Measurements from ENCODE around the gene DNAAF8. TPM values are rescaled to one million over a fixed set of nuclear protein-coding genes. Genes with fewer than 3 reads are reported as not detected.

Gene DNAAF8
- total RNA-seq, 1 donor from 2014 or later = 1.7 TPM

- DNase-seq = no peak
Observed at GRCh38 chr16:4753227-4753626, 18.9 kb downstream of the DNAAF8 start.

GRCh38 chr16:4754865-4755264 is 20.5 kb downstream of the DNAAF8 start:
- DNase-seq = no peak

- DNase-seq = no peak
Observed at GRCh38 chr16:4755687-4756086, 21.4 kb downstream of the DNAAF8 start.

DNA sequence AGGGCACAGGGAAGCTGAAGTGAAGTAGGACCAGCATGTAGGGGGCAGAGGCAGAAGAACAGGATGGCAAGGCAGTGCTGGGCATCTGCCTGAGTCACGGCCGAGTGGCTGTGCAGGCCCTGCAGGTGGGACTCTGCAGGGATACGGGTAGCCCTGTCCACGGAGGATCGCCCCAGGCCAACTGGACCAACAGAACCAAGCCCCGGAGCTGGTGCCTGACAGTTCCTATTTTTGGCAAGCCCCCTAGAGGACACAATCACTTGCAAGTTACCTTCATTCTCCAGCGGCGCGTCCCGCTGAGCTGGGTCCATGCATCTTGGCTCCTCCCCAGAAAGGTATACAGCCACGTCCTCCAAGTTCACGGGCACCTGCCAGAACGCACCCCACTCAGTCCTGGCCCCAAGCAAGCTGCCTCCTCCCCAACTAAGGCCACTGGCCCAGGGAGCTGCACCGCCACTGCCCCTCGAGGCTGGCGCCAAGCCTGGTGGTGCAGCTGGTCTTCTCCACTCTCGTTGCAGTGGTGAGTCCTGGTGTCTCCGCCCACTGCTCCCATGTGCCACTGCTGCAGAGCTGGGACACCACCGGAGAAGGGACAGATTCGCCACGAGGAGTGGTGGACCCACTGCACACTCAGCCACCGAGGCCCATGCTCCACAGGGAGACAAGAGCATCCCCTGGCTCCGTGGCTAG is 26.0 kb downstream of the DNAAF8 start:
- no peak for DNase-seq

GRCh38 chr16:4762205-4762604 is 27.9 kb downstream of the DNAAF8 start:
- no peak for DNase-seq

GRCh38 chr16:4763791-4764190 is 29.5 kb downstream of the DNAAF8 start:
- no peak for DNase-seq

DNA sequence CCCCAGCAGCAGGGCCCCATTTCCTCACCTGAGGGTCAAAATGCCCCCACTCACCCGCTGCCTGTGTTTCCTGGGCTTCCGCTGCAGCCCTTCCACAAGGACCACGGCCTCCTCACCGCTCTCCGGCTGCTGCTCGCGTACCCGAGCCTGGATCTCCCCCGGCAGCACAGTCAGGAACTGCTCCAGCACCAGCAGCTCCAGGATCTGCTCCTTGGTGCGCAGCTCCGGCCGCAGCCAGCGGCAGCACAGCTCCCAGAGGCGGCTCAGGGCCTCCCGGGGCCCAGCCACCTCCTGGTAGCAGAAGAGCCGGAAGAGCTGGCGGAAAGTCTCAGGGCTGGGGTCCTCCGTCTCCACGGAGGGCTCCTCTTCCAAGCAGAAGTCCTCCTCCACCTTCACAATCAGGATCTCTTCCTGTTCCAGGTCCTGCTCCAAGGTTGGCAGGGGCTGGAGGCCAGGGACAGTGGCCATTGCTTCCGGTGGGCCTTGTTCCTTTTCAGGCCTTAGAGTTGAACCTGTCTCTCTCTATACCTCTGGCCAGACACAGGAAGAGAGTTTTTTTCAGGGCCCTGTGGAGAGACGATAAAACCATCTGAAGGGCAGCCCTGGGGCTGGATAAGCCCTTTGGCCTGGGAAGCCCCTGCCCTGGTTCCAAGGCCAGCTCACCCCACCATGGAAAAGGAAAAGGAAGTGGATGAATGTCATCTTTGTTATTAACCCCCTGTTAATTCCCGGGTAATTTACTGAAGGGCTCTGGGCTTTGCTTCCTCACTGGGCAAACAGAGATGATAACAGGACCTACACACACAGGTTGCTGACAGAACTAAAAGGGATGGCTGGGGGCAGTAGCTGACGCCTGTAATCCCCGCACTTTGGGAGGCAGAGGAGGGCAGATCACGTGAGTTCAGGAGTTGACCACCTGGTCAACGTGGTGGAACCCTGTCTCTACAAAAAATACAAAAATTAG is 31.5 kb downstream of the DNAAF8 start:
- DNase-seq = no peak

- DNase-seq = peak; percentile 98
Observed at GRCh38 chr16:4766875-4767628, 32.7 kb downstream of the DNAAF8 start, which contains the start of gene ZNF500. TSS of gene ZNF500 (minus strand) at chr16:4767162. CDS start at chr16:4765978, 1,184 bp downstream.

GRCh38 chr16:4767872-4768548 is 33.7 kb downstream of the DNAAF8 start:
- peak; percentile 30 for DNase-seq

- DNase-seq = peak; percentile 96
Observed at GRCh38 chr16:4768549-4769305, 34.4 kb downstream of the DNAAF8 start.

GRCh38 chr16:4769306-4769638 is 34.9 kb downstream of the DNAAF8 start:
- no peak for DNase-seq

- DNase-seq = no peak
Observed at GRCh38 chr16:4771646-4772045, 37.3 kb downstream of the DNAAF8 start.

DNA sequence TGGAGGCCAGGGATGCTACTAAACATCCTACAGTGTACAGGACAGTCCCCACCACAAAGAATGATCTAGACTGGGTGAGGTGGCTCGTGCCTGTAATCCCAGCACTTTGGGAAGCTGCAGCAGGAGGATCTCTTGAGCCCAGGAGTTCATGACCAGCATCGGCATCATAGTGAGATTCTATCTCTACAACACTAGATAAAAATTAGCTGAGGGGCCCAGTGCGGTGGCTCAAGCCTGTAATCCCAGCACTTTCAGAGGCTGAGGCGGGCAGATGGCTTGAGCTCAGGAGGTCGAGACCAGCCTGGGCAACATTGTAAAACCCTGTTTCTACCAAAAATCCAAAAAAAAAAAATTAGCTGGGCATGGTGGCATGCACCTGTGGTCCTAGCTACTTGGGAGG is 38.0 kb downstream of the DNAAF8 start:
- no peak for DNase-seq

GRCh38 chr16:4775005-4775404 is 40.7 kb downstream of the DNAAF8 start:
- DNase-seq = no peak

GRCh38 chr16:4776141-4776705 is 41.9 kb downstream of the DNAAF8 start:
- DNase-seq = no peak

DNA sequence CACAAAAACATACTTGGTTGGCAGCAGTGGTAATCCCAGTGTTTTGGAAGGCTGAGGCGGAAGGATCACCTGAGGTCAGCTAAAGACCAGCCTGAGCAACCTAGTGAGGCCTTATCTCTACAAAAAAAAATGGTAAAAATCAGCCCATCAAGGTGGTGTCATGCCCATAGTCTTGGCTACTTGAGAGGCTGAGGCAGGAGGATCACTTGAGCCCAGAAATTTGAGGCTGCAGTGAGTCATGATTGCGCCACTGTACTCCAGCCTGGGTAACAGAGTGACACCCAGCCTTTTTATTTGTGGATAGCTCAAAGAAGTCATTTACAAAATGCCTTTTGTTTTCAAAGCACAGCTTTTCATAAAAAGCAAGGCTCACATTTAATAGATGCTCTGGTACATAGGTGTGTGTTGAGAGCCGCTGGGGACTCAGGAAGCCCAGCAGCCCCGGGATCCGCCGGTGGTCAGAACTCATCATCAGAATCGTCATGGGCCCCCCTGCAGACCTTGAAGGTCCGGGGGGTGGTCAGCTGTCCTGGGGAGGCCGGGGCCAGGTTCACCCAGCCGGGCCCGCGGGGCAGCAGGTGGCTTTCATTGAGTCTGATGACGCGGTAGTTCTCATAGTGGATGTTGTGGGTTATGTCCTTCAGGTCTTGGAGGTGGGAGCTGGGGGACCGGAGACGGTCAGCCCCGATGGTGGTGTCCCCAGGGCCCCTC is 43.2 kb downstream of the DNAAF8 start:
- DNase-seq = no peak

DNA sequence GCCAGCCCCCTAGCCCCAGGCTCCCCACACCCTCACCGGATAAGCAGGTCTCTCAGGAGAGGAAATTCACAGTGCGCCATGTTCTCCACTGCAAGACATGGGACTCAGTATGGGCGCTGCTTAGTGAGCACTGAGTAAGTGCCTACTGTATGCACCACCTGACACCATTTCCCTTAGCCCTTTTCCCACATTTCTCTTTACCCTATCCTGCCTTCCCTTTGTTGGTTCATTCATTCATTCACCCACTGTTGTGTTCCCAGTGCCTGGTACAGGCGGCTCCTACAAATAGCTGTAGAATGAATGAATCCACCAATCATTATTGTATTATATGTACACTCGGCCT is 43.7 kb downstream of the DNAAF8 start:
- no peak for DNase-seq

DNA sequence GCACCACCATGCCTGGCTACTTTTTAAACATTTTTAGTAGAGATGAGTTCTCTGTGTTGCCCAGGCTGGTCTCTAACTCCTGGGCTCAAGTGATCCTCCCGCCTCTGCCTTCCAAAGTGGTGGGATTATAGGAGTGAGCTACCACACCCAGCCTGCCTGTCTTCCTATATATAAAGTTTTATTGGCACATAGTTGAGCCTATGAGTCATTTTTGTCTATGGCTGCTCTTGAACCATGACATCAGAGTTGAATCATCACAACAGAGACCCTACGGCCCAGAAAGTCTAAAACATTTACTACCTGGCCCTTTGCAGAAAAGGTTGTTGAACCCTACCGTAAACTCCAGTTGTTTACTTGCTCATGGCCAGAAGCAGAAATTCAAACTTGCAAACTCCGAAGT is 45.9 kb downstream of the DNAAF8 start:
- no peak for DNase-seq

- no peak for DNase-seq
Observed at GRCh38 chr16:4783251-4783950, 49.1 kb downstream of the DNAAF8 start.

- no peak for DNase-seq
Observed at GRCh38 chr16:4783951-4784336, 49.6 kb downstream of the DNAAF8 start.
